SK-N-SH treated with all-trans-retinoic acid at 6 μM for 48 hours (cell line): Measurements from ENCODE around the gene MLIP.

Source experiments
- ATAC-seq: fragments of 200-7000 bp; cut with Tn5 transposase; 3 replicates; pipeline ENCODE4 v1.9.1; 2020; ENCODE audit warnings: mild to moderate bottlenecking, moderate library complexity
- ARNTL ChIP-seq: fragments of 450-650 bp; formaldehyde crosslinking; IDR thresholded peaks from 2 replicates; pipeline ENCODE4 v1.5.0; 2020; ENCODE audit warnings: low read depth, mild to moderate bottlenecking, moderate library complexity, borderline replicate concordance
- BACH2 ChIP-seq: fragments of 250-450 bp; sonication (Bioruptor Pico); IDR thresholded peaks from 2 replicates; pipeline ENCODE4 v1.9.0; 2021; ENCODE audit warnings: mild to moderate bottlenecking, borderline replicate concordance
- CREB5 ChIP-seq: fragments of 250-450 bp; sonication (Bioruptor Pico); IDR thresholded peaks from 2 replicates; pipeline ENCODE4 v1.5.1; 2020; ENCODE audit warnings: low read depth, mild to moderate bottlenecking, moderate library complexity
- CSDC2 ChIP-seq: fragments of 250-450 bp; sonication (Bioruptor Pico); IDR thresholded peaks from 2 replicates; pipeline ENCODE4 v1.5.0; 2020; ENCODE audit warnings: mild to moderate bottlenecking, moderate library complexity
- CSRNP3 ChIP-seq: fragments of 250-450 bp; sonication (Bioruptor Pico); IDR thresholded peaks from 2 replicates; pipeline ENCODE4 v1.5.1; 2021; ENCODE audit warnings: mild to moderate bottlenecking, moderate library complexity
- ESRRG ChIP-seq: fragments of 250-450 bp; sonication (Bioruptor Pico); IDR thresholded peaks from 2 replicates; pipeline ENCODE4 v1.6.1; 2021; ENCODE audit warnings: mild to moderate bottlenecking
- GLIS3 ChIP-seq: fragments of 250-450 bp; sonication (Bioruptor Pico); IDR thresholded peaks from 2 replicates; pipeline ENCODE4 v1.5.0; 2020; ENCODE audit warnings: mild to moderate bottlenecking, moderate library complexity
- ISL1 ChIP-seq: fragments of 250-450 bp; sonication (Bioruptor Pico); IDR thresholded peaks from 2 replicates; pipeline ENCODE4 v2.1.2; 2022; ENCODE audit warnings: mild to moderate bottlenecking, moderate library complexity
- POU6F1 ChIP-seq: fragments of 250-450 bp; sonication (Bioruptor Pico); IDR thresholded peaks from 2 replicates; pipeline ENCODE4 v1.8.0; 2021; ENCODE audit warnings: low read depth, mild to moderate bottlenecking, moderate library complexity, borderline replicate concordance
- PPARA ChIP-seq: fragments of 250-450 bp; sonication (Bioruptor Pico); IDR thresholded peaks from 2 replicates; pipeline ENCODE4 v1.5.0; 2020; ENCODE audit warnings: mild to moderate bottlenecking, borderline replicate concordance
- RARB ChIP-seq: fragments of 250-450 bp; sonication (Bioruptor Pico); IDR thresholded peaks from 2 replicates; pipeline ENCODE4 v1.8.0; 2021; ENCODE audit warnings: mild to moderate bottlenecking, moderate library complexity
- SNAI2 ChIP-seq: fragments of 250-450 bp; sonication (Bioruptor Pico); IDR thresholded peaks from 2 replicates; pipeline ENCODE4 v1.5.0; 2020; ENCODE audit warnings: mild to moderate bottlenecking, moderate library complexity
- TCF4 ChIP-seq: fragments of 250-450 bp; sonication (Bioruptor Pico); IDR thresholded peaks from 2 replicates; pipeline ENCODE4 v1.8.0; 2021; ENCODE audit warnings: mild to moderate bottlenecking, moderate library complexity, borderline replicate concordance
- TOX ChIP-seq: fragments of 250-450 bp; sonication (Bioruptor Pico); IDR thresholded peaks from 2 replicates; pipeline ENCODE4 v1.8.0; 2021; ENCODE audit warnings: mild to moderate bottlenecking, moderate library complexity, borderline replicate concordance
- TSHZ2 ChIP-seq: fragments of 250-450 bp; sonication (Bioruptor Pico); IDR thresholded peaks from 2 replicates; pipeline ENCODE4 v1.5.0; 2020; ENCODE audit warnings: mild to moderate bottlenecking, moderate library complexity
- ZC3H10 ChIP-seq: fragments of 250-450 bp; sonication (Bioruptor Pico); IDR thresholded peaks from 2 replicates; pipeline ENCODE4 v1.5.1; 2021; ENCODE audit warnings: mild to moderate bottlenecking, moderate library complexity
- ZFP3 ChIP-seq: fragments of 250-450 bp; sonication (Bioruptor Pico); IDR thresholded peaks from 2 replicates; pipeline ENCODE4 v1.5.0; 2020; ENCODE audit warnings: mild to moderate bottlenecking, moderate library complexity
- ZFP30 ChIP-seq: fragments of 450-650 bp; formaldehyde crosslinking; IDR thresholded peaks from 2 replicates; pipeline ENCODE4 v1.5.0; 2022; ENCODE audit warnings: mild to moderate bottlenecking, moderate library complexity
- ZNF565 ChIP-seq: fragments of 450-650 bp; formaldehyde crosslinking; conservative IDR thresholded peaks from 2 replicates; pipeline ENCODE4 v1.5.0; 2020; ENCODE audit warnings: low read depth, mild to moderate bottlenecking, moderate library complexity

Gene MLIP

GRCh38 chr6:54138795-54139194, 27.6 kb downstream of the MLIP start:
- TF ChIP-seq RARB (no peak), TSHZ2 (CRISPR knock-in tag) (no peak), CREB5 (CRISPR knock-in tag) (no peak), TCF4 (no peak), SNAI2 (CRISPR knock-in tag) (no peak), GLIS3 (no peak), ZC3H10 (CRISPR knock-in tag) (no peak), POU6F1 (CRISPR knock-in tag) (no peak), TOX (CRISPR knock-in tag) (no peak)

GRCh38 chr6:54140811-54141210, 29.6 kb downstream of the MLIP start:
- ATAC-seq = no peak
- TF ChIP-seq PPARA (CRISPR knock-in tag) = no peak
- no peak for TF ChIP-seq CSDC2 (CRISPR knock-in tag)
- no peak for TF ChIP-seq BACH2 (CRISPR knock-in tag)
- no peak for TF ChIP-seq ISL1 (CRISPR knock-in tag)
- TF ChIP-seq ZFP30 (CRISPR knock-in tag) = no peak
- TF ChIP-seq ESRRG = no peak
- TF ChIP-seq ZNF565 (CRISPR knock-in tag) = no peak
- no peak for TF ChIP-seq ARNTL (CRISPR knock-in tag)
- no peak for TF ChIP-seq SNAI2 (CRISPR knock-in tag)
- TF ChIP-seq ZC3H10 (CRISPR knock-in tag) = no peak
- TF ChIP-seq GLIS3 = no peak
- no peak for TF ChIP-seq CSRNP3 (CRISPR knock-in tag)

More at GRCh38 chr6:54138795-54139194, 27.6 kb downstream of the MLIP start:
- ATAC-seq = no peak

GRCh38 chr6:54142889-54143519, 31.8 kb downstream of the MLIP start:
- ATAC-seq = no peak

GRCh38 chr6:54151861-54152260, 40.6 kb downstream of the MLIP start:
- ATAC-seq = no peak

More at GRCh38 chr6:54142889-54143519, 31.8 kb downstream of the MLIP start:
- no peak for TF ChIP-seq TOX (CRISPR knock-in tag)
- no peak for TF ChIP-seq ZFP30 (CRISPR knock-in tag)

More at GRCh38 chr6:54151861-54152260, 40.6 kb downstream of the MLIP start:
- TF ChIP-seq PPARA (CRISPR knock-in tag) (no peak), ISL1 (CRISPR knock-in tag) (no peak), SNAI2 (CRISPR knock-in tag) (no peak), RARB (no peak), ZNF565 (CRISPR knock-in tag) (no peak), TOX (CRISPR knock-in tag) (no peak), ARNTL (CRISPR knock-in tag) (no peak), BACH2 (CRISPR knock-in tag) (no peak), ZFP3 (no peak), TCF4 (no peak), CSRNP3 (CRISPR knock-in tag) (no peak)
